ENCODE results near the gene FOXF1. TPM values are rescaled to one million over a fixed set of nuclear protein-coding genes. Genes with fewer than 3 reads are reported as not detected.
A peak's percentile ranks its signal among the peaks of the same experiment; 100 is the strongest.

The FOXF1 gene
- total RNA-seq, 3 donors from 2014 or later: 6.9 to 85.8 (median 9.9) TPM

DNA sequence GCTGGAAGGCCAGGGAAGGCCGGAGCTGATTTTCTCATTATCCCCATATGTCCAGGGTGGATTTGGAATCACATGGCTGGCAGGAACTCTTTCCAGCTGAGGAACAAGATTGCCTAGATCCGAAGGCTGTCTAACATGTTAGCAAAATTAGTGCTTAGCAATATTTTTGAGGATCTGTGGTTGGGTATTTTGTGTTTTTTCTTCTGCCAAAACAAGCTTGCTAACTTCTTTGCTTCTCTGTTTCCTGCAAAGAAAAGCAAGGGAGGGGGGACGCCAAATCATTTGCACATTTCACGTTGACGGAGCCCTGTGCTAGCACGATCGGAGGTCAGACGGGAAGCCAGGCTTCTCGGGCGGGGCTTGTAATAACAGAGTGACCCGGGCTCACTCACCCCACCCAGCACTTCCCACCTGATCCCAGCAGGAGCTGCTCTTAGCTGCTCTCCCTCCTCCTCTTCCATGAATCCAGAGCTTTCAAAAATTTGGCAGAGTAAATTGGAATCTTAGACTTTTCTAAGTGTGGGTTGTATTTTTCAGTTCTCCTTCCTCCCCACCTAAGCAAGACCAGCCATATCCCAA is 33.3 kb upstream of the FOXF1 start:
- Histone ChIP-seq H3K36me3 (ENCODE audit: low read depth) (no peaks in the 10 kb centered on the region), H3K4me1 (ENCODE audit: low read depth) (no peaks in the 10 kb centered on the region), H3K4me3 (no peak overlapping the region), H3K9me3 (no peaks in the 10 kb centered on the region)
- TF ChIP-seq, protein P1, sequence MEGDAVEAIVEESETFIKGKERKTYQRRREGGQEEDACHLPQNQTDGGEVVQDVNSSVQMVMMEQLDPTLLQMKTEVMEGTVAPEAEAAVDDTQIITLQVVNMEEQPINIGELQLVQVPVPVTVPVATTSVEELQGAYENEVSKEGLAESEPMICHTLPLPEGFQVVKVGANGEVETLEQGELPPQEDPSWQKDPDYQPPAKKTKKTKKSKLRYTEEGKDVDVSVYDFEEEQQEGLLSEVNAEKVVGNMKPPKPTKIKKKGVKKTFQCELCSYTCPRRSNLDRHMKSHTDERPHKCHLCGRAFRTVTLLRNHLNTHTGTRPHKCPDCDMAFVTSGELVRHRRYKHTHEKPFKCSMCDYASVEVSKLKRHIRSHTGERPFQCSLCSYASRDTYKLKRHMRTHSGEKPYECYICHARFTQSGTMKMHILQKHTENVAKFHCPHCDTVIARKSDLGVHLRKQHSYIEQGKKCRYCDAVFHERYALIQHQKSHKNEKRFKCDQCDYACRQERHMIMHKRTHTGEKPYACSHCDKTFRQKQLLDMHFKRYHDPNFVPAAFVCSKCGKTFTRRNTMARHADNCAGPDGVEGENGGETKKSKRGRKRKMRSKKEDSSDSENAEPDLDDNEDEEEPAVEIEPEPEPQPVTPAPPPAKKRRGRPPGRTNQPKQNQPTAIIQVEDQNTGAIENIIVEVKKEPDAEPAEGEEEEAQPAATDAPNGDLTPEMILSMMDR (IDR thresholded peaks at IDR 0.05): no peak
- intact Hi-C loops (cut with DNase I, micrococcal nuclease): no loop called here
- no peak for ATAC-seq
- DNase-seq: no peak

DNA sequence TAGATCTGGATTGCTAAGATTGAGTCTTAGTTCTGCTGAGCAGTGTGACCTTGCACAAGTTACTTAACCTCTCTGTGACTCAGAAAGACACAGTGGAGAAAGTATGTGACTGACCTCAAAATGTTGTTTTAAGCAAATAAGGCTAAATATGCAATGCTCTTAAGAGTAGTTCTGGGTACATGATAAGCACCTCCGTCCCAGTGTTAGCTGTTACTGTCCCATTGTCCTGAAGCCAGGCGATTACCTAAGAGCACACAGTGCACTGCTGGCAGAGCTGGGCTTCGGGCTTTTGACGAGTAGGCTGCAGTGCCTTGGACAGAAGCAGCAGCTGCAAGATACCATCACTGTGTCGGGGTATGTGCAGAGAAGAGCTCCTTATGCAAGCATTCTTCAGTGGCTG is 32.7 kb upstream of the FOXF1 start:
- H3K4me3 ChIP-seq: no peak overlapping the region
- no peaks in the 10 kb centered on the region for H3K4me1 ChIP-seq (ENCODE audit: low read depth)
- TF ChIP-seq, protein P1 (IDR thresholded peaks at IDR 0.05): no peak
- ATAC-seq: peak; percentile 8
- no peaks in the 10 kb centered on the region for H3K9me3 ChIP-seq
- DNase-seq: no peak
- no peaks in the 10 kb centered on the region for H3K36me3 ChIP-seq (ENCODE audit: low read depth)
- intact Hi-C loops (cut with DNase I, micrococcal nuclease): no loop called here

DNA sequence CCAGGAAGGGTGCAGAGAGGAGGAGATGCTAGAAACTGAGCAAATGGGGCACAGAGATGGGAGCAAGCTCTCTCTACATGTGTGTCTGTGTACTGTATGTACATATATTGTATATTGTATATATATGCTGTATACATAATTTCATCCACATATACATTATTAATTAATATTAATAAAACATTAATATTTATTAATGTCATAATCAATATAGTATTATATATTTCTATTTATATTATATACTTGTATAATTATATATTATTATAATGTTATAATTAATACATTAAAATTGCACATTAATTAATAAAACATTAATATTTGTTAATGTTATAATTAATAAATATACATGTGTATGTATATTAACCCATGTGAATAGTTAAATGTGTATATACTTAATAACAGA is 31.5 kb upstream of the FOXF1 start:
- Histone ChIP-seq H3K4me1 (ENCODE audit: low read depth) (no peaks in the 10 kb centered on the region), H3K9me3 (no peaks in the 10 kb centered on the region), H3K4me3 (no peak overlapping the region), H3K36me3 (ENCODE audit: low read depth) (no peaks in the 10 kb centered on the region)
- DNase-seq: no peak
- TF ChIP-seq, protein P1 (IDR thresholded peaks at IDR 0.05): no peak
- no peak for ATAC-seq
- intact Hi-C loops (cut with DNase I, micrococcal nuclease): no loop called here

DNA sequence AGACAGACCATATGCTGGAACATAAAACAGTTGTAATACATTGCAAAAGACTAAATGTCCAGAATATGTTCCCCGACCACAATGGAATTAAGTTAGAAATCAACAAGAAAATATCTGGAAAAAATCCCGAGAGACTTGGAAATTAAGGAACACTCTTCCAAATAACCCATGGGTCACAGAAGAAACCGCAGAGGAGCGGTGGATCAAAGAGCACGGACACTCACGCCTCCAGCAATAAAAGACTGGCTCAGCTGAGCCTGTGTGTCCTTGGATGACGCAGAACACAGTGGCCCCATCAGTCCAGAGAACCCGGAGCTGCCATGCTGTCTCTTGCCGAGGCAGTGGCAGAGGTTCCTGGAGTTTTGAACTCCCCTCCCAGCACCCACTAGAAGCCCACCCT is 30.9 kb upstream of the FOXF1 start:
- DNase-seq: no peak

DNA sequence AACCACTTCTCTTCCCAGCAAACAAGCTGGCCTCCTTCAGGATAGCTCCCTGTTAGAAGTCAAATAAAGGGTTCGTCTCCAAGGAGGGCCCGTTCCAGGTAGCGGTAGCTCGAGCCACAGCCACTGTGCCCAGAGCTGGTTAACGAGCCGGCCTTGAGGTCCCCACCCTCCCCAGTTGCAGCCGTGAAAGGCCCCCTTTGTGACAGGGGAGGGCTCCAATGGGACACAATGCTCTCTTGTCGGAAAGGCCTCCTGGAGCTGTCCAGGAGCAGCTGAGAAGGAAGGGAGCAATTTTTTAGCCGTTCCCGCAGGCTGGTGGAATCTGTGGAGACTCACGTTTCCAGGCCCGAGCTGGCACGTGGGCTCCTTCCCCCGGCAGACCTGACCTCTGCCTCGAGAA is 29.9 kb upstream of the FOXF1 start:
- intact Hi-C loops (cut with DNase I, micrococcal nuclease): no loop called here
- no peaks in the 10 kb centered on the region for H3K36me3 ChIP-seq (ENCODE audit: low read depth)
- TF ChIP-seq, protein P1 (IDR thresholded peaks at IDR 0.05): no peak
- no peak overlapping the region for H3K4me3 ChIP-seq
- ATAC-seq (no peak), DNase-seq (no peak)
- H3K4me1 ChIP-seq (ENCODE audit: low read depth): no peaks in the 10 kb centered on the region
- peaks cover 5% of the 10 kb centered on the region for H3K9me3 ChIP-seq

More for the DNA sequence above, 30.9 kb upstream of the FOXF1 start:
- H3K4me1 ChIP-seq (ENCODE audit: low read depth): no peaks in the 10 kb centered on the region
- peaks cover 4% of the 10 kb centered on the region for H3K9me3 ChIP-seq
- TF ChIP-seq, protein P1 (IDR thresholded peaks at IDR 0.05): no peak
- no peak overlapping the region for H3K4me3 ChIP-seq
- peak; percentile 42 for ATAC-seq
- intact Hi-C loops (cut with DNase I, micrococcal nuclease): no loop called here
- no peaks in the 10 kb centered on the region for H3K36me3 ChIP-seq (ENCODE audit: low read depth)

DNA sequence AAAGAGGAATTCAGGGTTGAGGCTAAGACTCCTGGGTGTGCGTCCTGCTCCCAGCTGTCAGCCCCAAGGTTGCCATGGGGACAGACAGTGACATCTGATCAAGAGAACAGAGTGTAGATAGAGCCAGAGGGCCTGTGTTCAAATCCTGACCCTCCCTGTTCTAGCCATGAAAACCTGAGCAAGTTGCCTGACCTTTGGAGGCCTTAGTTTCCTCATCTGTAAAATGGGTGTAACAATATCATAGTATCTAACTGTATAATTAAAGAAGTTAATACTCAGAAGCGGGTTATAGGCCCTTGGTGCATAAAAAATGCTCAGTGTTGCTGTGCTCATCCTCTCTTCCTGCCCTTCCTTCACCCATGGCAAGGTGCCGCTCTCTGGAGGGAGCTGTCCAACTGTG is 28.7 kb upstream of the FOXF1 start:
- intact Hi-C loops (cut with DNase I, micrococcal nuclease): no loop called here
- peaks cover 5% of the 10 kb centered on the region for H3K9me3 ChIP-seq
- no peak overlapping the region for H3K4me3 ChIP-seq
- no peaks in the 10 kb centered on the region for H3K36me3 ChIP-seq (ENCODE audit: low read depth)
- H3K4me1 ChIP-seq (ENCODE audit: low read depth): no peaks in the 10 kb centered on the region
- ATAC-seq (no peak), DNase-seq (no peak)
- TF ChIP-seq, protein P1 (IDR thresholded peaks at IDR 0.05): no peak
